Measurements from ENCODE around the gene MED10.

MED10 gene

GRCh38 chr5:6398570-6399230, 20.4 kb upstream of the MED10 start:
- no peak for DNase-seq

DNA sequence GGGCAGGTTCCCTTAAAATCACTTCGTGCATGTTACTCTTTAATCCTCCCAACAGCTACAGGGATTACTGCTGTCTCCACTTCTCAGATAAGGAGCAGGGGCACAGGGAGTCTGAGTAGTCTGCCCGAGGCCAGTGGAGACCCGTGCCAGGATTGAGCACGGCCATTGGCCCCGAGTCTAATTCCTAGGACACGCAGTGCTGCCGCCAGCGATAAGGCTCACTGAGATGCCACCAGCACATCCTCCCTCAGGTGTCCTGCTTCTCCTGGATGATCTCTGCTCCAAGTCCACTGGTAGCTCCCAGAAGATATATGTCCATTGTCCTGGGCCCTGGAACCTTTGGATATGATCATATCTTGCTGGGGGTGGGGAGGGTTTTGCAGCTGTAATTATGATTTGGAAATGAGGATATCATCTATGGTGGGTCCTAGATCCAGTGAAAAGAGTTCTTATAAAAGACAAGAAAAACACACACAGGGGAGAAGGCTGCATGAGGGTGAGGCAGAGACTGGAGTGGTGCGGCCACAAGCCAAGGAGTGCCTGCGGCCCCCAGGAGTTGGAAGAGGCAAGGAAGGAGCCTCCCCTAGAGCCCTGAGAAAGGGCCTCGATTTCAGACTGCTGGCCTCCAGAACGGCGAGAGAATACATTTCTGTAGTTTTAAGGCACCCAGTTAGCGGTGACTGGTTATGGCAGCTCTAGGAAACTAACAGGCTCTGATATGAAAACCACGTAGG, 19.4 kb upstream of the MED10 start:
- DNase-seq: no peak

DNA sequence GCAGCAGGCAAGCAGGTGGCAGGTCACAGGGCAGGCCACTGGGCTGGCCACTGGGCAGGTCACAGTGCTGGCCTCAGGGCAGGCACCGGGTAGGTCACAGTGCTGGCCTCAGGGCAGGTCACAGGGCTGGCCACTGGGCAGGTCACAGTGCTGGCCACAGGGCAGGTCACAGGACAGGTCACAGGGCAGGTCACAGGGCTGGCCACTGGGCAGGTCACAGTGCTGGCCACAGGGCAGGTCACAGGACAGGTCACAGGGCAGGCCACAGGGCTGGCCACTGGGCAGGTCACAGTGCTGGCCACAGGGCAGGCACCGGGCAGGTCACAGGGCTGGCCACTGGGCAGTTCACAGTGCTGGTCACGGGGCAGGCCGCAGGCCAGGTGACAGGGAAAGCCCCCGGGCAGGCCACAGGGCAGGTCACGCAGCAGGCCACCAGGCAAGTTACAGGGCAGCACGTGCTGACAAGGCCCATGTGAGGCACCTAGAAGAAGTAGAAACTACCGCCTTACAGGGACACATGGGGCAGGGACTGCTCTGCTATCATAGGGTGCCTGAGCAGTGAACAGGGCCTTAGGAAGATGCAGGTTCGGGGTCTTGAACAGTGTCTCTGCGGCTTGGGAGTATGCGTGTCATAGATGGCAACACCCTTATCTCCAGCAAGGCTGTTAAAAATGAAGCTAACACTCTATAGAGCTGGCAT, 18.6 kb upstream of the MED10 start:
- DNase-seq: no peak

- no peak for DNase-seq
Observed at GRCh38 chr5:6396043-6396442, 17.7 kb upstream of the MED10 start.

GRCh38 chr5:6395621-6396020, 17.3 kb upstream of the MED10 start:
- DNase-seq: no peak

- DNase-seq: no peak
Observed at GRCh38 chr5:6395102-6395445, 16.7 kb upstream of the MED10 start.

DNA sequence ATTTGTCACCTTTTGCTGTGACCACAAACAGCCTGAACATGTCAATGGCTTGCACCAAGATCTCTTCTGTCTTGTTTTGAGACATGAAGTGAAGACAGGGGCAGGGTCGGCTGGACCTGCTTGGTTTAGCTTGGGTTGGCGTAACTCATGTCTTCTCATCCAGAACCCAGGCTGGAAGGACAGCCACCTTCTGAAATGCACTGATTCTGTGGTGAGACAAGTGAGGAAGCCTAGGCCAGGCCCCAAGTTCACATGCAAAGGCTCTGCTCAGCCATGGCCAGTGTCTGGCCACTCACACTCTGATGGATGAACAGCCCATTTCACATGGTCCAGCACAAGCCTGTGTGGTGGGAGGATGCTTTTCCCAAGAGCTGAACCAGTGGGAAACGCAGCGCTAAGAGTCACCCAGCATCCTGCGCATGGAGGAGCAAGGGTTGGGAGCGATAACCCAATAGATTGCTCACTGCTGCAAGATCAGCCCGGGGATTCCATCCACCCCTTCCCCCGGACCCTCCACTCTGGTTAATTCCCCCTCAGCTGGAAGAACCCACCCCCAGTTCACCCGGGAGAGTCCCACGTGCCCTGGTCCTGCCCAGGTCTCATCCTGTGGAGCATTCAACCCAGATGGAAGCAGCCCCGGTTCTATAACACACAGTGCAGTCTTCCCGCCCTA, 16.2 kb upstream of the MED10 start:
- DNase-seq: no peak

DNA sequence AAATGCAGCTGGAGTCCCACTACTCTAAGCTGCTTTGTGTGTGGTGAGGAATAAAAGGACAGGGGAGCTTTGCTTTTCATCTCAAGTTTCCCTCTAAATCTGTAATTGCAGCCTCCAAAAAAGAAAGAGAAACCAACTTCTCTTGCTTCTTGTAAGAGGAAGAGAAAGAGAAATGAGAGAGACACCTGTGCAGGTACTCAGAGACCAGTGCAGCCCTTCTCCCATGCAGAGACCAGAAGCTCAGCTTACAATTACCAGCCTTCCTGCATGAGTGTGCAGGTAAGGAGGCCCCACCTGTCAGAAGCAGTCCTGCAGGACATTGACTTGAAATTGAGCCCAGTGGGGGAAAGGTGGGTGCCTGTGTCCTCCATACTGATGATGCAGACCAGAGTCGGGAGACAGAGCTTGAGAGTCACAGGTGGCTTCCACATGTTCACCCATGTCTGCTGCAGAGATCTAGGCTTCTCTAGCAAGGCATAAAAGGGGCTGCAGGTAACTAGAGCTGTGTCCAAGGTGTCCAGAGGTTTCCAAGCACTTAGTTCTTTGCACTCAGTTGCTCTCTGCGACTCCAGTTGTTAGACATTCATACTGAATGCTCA, 15.3 kb upstream of the MED10 start:
- DNase-seq: no peak

DNA sequence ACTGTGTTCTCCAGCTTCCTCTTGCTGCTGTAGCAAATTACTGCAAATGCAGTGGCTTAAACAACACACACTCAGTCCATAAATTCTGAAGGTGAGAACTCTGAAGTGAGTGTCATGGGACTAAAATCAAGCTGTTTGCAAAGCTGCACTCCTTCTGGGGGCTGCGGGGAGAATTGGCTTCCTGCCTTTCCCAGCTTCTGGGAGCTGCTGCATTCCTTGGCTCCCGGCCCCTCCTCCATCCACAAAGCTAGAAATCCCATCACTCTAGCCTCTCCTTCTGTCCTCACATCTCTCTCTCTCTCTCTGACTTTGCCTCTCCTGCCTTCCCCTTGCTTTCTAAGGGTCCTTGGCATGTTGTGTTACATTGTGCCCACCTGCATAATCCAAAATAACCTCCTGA, 14.2 kb upstream of the MED10 start:
- no peak for DNase-seq

- no peak for DNase-seq
Observed at GRCh38 chr5:6391151-6391550, 12.8 kb upstream of the MED10 start.

DNA sequence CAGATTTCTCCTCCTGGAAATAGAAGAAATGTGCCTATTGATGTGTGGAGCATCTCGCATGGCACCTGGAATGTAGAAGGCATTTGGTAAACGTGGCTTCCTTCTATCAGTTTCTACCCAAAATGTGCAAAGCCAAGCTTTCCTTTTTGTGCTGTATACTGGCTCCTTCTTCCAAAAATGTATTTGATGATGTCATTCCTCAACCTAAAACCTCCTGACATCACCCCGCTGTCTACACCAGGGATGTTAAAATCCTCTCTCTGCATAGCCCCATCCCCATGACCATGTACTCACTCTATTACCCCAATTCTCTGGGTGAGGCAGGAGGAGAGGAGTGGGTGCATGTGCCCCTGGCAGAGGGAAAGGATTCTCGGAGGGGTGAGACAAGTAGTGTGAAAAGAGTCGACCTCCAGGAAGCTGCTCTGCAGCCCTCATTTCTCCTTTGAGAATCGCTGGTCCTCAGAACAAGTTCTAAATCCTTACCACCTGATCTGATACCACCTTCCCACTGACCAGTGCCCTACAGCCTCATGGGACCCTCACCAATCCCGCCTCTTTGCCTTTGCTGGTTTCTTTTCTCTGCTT, 11.7 kb upstream of the MED10 start:
- no peak for DNase-seq

GRCh38 chr5:6389397-6389796, 11.1 kb upstream of the MED10 start:
- DNase-seq: no peak

GRCh38 chr5:6387970-6388369, 9.6 kb upstream of the MED10 start:
- no peak for DNase-seq

DNA sequence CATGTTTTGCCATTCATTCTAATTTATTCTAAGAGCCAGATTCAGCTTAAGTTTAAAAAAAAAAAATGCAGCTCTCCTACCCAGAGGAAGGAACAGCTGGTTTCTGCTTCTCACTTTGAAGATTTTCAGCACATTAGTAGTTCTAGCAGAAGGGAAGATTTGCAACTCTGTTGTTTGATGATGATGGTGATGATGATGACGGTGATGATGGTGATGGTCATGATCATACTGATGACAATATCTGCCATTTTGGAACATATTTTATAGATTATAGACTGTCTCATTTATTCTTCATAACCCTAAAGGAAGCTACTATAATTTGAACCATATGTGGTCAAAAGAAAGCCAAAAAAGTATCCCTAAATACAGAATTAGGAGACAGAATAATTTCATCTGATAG, 7.9 kb upstream of the MED10 start:
- DNase-seq: no peak

- no peak for DNase-seq
Observed at GRCh38 chr5:6384856-6385255, 6.5 kb upstream of the MED10 start.

DNA sequence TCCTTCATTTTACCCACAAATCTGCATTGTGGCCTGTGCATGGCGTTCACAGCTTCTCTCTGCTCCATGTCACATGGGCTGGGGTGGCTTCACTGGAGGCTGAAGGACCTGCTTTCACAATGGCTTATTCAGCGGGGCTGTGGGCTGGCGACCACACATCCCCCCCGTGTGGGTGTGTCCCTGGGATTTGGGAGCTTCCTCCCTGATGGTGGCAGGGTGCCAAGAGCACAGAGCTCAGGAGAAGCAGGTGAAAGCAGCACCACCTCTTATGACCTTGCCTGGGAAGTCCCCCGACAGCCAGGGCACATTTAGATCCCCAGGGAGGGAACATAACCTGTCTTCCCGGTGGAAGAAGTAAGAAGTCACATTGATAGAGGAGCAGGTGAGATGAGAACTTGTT, 5.0 kb upstream of the MED10 start:
- no peak for DNase-seq

DNA sequence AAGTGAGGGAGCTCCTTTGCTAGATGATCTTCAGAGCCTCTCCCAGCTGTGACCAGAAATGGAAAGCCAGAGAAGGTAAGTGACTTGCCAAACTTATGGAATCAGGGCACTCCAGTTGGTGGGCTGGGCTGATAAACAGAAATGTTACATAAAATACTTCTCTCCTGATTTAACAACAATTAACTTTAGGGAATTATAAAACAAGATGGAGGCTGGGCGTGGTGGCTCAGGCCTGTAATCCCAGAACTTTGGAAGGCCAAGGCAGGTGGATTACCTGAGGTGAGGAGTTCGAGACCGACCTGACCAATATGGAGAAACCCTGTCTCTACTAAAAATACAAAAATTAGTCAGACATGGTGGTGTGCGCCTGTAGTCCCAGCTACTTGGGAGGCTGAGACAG, 899 bp upstream of the MED10 start:
- no peak for DNase-seq

- DNase-seq: no peak
Observed at GRCh38 chr5:6378766-6379103, 388 bp upstream of the MED10 start.

GRCh38 chr5:6377582-6377904, 804 bp downstream of the MED10 start:
- no peak for DNase-seq

GRCh38 chr5:6376974-6377520, 1.3 kb downstream of the MED10 start:
- no peak for DNase-seq

DNA sequence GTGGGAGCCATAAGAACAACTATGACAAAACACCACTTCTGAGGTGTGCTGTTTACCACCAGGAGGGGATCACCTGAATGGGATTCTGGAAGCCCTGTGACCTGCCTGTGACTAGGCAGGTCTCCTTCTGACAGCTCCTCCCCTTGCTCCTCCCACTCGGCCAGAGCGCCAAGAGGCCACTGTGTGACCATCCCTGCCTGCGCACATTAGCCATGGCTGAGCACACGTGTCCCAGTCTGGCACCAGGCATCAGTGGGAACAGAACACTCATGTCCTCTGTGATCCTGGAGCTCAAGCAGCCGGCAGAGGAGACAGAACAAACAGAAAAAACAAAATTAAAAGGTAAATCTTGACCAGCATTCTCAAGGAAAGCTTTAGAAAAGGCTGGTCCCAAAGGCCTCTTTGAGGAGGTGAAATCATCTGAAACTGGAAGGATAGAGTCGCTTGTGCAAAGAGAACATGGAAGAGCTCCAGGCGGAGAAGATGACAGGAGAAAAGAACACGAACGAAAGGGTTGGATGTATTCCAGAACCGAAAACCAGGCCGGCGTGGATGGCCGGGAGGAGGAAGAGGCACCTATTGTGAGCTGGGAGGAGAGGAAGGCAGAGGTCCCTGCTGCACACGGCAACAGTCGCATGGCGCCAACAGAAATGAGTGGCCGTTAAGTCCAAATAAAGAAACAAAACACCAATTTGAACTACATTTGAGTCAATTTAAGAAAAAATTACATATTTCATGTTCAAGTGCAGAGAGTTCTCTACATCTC, 5.1 kb downstream of the MED10 start:
- DNase-seq: no peak
